ENCODE results near the gene PPP2R5D. TPM values are rescaled to one million over a fixed set of nuclear protein-coding genes. Genes with fewer than 3 reads are reported as not detected.
"Not testable (repeated sequence)": the region's sequence is repeated elsewhere in the genome, so short reads cannot be mapped to it uniquely, and the experiment has no call there.

Gene PPP2R5D
- total RNA-seq, 1 donor from 2014 or later = 31.1 TPM

- ATAC-seq (no peak), DNase-seq (ENCODE audit: low spot score) (no peak)
- intact Hi-C loops (cut with DNase I) = no loop called here
These were observed 32.6 kb downstream of the PPP2R5D start for GRCh38 chr6:43016943-43017334.

DNA sequence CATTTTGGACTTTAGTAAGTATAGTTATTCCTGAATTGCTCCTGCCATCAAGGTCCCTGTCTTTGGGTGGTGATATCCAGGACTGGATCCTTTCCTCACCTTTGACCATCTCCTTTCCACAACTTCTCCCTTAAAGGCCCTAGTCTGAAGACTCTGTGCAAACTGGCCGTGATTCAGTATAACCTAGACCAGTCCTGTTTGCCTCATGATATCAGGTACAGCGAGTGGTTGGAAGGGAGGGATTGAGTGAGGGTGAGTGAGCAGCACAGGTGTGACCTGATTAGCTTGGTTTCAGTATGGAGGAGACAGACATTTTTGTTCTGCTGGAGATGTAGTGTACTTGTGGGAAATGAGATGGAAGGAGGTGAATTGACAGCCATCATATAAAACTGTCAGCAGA lies 34.8 kb downstream of the PPP2R5D start:
- ATAC-seq (no peak), DNase-seq (ENCODE audit: low spot score) (no peak)
- intact Hi-C loops (cut with DNase I) = no loop called here

DNA sequence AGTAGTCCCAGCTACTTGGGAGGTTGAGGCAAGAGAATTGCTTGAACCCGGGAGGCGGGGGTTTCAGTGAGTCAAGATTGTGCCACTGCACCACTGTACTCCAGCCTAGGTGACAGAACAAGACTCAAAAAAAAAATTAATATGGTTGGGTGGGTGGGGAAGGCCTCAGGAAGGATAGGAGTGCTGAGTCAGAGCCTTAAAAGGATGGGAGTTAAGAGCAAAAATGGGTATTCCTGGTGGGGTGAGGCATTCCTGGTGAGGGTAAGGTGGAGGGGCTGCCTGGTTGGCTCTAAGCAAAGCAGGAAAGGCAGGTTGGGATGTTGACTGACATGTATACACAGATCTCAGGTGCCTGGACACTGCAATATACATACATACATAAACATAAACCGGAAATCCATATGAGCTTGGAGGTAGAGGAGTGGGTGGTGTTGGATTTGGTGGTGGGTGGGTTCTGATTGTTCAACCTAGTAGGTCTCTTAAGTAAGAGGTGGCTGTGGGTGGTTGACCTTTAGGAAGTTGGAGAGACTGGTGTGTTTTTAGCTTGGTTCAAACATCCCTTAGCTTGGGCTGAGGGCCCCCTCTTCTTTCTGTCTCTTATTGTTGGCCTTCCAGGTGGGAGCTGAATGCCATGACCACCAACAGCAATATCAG lies 35.8 kb downstream of the PPP2R5D start:
- ATAC-seq (no peak), DNase-seq (ENCODE audit: low spot score) (no peak)
- intact Hi-C loops (cut with DNase I) = loop anchor here (5.0 kb wide), 1 partner anchor 233 kb away; no protein-coding TSS in a partner anchor

DNA sequence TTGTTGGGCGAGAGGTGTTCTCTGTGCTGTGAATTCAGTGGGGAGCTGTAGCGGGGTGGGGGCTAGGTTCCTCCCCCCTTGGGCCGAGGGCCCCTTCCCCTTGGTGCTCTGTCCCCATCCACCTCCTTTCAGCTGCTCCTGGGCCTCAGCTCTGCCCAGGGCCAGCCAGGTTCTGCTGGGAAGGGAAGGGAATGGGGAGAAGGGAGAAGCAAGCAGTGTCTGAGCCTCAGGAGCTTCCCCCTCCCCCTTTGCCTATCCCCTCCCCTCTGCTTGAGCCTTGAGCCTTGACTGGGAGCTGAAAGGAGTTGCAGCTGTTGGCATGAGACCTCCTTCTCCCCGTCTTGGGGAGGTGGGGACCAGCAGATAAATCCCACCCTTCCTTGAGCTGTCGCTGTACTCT lies 36.5 kb downstream of the PPP2R5D start:
- intact Hi-C loops (cut with DNase I) = loop anchor here (5.0 kb wide), 1 partner anchor 234 kb away; no protein-coding TSS in a partner anchor
- no peak for DNase-seq (ENCODE audit: low spot score)
- peak; percentile 40 for ATAC-seq

DNA sequence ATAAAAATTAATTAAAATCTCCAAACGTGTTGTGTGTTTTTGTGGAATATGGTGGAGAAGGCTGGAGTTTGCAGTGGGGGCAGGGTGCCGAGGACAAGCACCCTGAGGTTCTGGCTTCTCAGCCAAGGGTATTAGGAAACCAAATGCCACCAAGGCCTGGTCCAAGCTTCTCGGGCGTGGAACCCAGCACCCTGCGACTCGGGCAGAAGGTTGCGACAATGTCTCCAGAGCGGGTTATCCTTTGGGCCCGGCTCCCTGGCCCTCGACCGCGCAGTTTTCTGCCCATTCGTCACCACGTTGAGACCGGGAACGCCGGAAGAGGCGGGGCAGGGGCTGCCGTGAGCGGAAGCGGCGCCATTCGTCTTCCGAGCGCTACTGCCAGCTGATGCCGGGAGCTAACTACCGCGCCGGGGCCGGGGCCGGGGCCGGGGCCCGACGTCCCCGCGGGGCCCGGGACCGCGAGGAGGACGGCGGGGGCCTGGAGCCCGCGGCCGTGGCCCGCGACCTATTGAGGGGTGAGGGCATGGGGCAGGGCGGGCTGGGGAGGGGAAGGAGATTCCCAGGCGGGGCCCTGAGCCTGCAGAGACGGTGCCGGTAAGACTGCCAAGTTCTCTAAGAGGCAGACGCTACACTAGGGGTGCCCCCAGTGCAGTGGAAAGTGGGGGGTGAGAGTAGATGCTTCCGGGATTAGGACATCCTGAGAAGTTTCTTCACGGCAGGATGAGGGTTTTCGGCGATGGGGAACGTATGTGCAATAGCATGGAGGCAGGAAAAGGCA lies 37.1 kb downstream of the PPP2R5D start, which contains the start of gene RRP36:
Gene RRP36 (plus strand): TSS at position 354 of the 778 bp plus-strand sequence. CDS start 32 bp downstream, at position 386.
- peak; percentile 91 for ATAC-seq
- intact Hi-C loops (cut with DNase I) = loop anchor here (5.0 kb wide), 1 partner anchor 234 kb away; no protein-coding TSS in a partner anchor
- peak; percentile 87 for DNase-seq (ENCODE audit: low spot score)

DNA sequence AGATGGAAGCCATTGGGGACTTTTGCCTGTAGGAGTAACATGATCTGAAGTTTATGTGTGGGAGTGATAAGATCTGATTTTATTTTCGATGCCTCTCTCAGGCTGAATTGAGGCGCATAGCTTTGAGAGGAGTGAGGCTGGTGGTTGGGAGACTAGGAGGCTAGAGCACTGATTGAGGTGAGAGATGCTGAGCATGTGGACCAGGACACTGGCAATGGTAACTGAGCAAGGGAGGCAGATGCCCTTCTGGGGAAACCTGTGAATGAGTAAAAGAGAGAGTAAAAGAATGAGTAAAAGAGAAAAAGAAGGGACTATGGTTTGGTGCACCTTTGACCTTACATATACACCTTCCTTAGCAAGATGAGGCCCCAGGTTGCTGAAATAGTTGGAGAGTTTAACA lies 40.1 kb downstream of the PPP2R5D start:
- intact Hi-C loops (cut with DNase I) = loop anchor here (5.0 kb wide), 1 partner anchor 237 kb away; no protein-coding TSS in a partner anchor
- ATAC-seq (no peak), DNase-seq (ENCODE audit: low spot score) (no peak)

- ATAC-seq = no peak
- intact Hi-C loops (cut with DNase I) = no loop called here
- DNase-seq (ENCODE audit: low spot score) = no peak
These were observed 42.0 kb downstream of the PPP2R5D start for GRCh38 chr6:43026365-43026764.

GRCh38 chr6:43029120-43029519 lies 44.8 kb downstream of the PPP2R5D start:
- DNase-seq (ENCODE audit: low spot score) = no peak
- intact Hi-C loops (cut with DNase I) = no loop called here
- ATAC-seq = no peak

DNA sequence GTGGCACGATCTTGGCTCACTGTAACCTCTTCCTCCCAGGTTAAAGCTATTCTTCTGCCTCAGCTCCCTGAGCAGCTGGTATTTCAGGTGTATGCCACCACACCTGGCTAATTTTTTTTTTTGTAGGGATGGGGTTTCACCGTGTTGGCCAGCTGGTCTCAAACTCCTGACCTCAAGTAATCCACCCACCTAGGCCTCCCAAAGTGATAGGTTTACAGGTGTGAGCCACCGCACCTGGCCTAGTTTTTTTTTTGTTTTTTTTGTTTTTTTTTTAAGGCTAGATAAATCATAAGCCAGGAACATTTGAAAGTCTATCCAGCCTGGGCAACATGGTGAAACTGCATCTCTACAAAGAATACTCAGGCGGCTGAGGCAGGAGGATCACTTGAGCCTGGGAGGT lies 48.0 kb downstream of the PPP2R5D start:
- intact Hi-C loops (cut with DNase I) = no loop called here
- ATAC-seq = no peak
- no peak for DNase-seq (ENCODE audit: low spot score)

DNA sequence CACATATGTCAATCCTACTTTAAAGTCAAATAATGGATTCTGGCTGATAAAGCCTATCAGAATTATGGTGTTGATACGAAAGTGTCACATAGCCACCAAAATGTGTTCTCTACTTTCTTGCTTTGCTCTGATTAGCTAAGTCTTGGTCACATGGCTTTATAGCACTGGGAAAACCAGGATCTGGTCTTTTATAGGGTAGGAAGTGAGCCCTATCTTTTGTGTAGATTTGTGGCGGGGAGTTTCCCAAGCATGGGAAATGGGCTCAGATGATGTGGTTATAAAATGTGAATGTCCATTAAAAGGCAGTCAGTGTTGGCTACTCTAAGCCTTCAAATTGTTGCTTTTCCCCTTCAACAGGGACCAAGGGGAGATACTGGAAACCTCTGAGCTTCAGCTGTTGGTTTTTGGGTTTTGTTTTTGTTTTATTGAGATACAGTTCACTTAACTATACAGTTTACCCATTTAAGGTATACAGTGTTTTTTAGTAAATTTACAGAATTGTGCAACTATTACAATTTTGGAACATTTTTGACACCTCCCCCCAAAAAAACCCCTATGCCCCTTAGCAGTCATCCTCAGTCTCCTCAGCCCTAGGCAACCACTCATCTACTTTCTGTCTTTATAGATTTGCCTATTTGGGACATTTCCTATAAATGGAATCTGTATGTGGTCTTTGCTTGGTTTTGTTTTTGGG lies 49.3 kb downstream of the PPP2R5D start:
- DNase-seq (ENCODE audit: low spot score) = no peak
- intact Hi-C loops (cut with DNase I) = no loop called here
- no peak for ATAC-seq

DNA sequence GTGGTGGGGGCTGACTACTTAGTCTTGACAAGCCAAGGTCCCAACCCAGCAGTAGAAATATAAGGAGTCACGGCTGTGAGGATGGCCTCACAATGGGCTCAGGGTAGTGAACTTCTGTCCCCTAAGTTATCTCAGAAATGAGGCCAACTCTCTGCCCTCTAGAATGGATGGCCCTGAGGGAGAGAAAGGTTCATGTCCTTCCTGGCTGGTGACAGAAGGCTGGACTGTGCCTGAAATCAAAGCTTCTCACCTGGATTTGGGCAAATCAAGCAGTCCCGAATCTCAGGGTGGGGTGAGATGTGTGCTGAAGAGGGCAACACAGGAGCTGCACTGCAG lies 49.8 kb downstream of the PPP2R5D start:
- intact Hi-C loops (cut with DNase I) = no loop called here
- DNase-seq (ENCODE audit: low spot score) = no peak
- no peak for ATAC-seq

DNA sequence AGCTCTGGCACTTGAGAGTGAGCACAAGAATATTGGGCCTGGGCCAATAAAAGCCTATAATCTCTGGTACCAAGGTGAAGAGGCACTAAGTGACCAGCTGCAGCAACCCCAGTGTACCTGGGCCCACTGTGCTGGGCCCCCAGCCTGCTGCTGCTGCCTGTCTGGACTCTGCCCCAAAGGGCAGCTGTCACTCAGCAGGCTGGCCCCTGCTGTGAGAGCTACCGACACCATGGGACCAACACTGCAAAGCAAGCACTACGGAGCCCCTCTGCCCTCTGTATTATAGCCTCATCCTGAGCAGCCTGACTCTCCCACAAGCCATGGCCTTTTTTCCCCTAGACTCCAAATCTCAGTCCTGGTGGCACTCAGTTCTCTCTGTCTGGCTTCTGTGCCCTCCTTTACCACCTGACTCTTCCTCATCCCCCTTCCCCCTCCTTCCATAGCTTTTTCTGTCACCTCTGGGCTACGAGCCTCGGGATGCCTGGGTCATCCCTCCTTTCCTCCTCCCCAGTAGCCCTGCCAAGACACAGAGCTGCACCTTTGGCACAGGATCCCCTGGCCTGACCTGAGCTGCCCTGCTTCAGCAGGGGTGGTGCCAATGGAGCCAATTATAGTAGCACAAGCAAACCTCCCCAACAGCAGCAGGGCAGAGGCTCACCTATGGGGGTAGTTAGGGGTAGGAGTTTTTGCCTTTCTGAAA lies 51.3 kb downstream of the PPP2R5D start:
- intact Hi-C loops (cut with DNase I) = no loop called here
- ATAC-seq (no peak), DNase-seq (ENCODE audit: low spot score) (no peak)

DNA sequence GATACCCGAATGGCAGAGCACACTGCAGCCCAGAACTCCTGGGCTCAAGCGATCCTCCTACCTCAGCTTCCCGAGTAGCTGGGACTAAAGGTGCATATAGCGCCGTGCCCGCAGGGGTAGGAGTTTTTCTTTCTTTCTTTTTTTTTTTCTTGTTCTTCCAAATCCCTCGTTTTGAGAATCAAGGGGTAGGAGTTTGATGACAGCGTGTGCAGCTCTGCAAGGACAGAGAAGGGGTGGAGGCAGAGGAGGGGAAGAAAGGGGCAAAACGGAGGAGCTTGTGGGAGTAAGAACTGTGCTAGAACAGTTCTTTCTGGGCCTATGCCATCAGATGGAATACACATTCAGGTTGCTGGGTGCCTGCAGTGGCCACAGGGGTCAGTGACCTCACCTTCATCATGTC lies 52.3 kb downstream of the PPP2R5D start:
- ATAC-seq = no peak
- no peak for DNase-seq (ENCODE audit: low spot score)
- intact Hi-C loops (cut with DNase I) = no loop called here

DNA sequence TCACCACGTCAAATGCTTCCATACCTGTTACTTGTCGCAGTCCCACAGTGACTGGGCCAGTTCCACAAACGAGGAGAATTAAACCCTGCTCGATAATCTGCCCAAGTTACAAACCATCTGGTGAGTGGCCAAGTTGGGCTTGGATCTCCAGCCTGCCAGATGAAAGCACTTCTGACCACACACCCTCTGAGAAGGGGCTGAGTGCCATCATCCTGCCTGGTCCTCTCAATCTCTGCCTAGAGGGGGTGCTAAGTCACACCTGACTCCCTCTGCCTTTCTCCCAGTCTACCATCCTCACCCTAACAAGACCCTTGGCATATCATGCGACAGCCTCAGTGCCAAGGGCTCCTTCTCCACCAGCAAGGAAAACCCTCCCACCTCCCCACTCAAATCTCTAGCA lies 52.8 kb downstream of the PPP2R5D start:
- no peak for ATAC-seq

GRCh38 chr6:43037706-43038105 lies 53.3 kb downstream of the PPP2R5D start:
- no peak for DNase-seq (ENCODE audit: low spot score)
- ATAC-seq = no peak
- intact Hi-C loops (cut with DNase I) = no loop called here

More for the DNA sequence above, 52.8 kb downstream of the PPP2R5D start:
- DNase-seq (ENCODE audit: low spot score) = no peak
- intact Hi-C loops (cut with DNase I) = no loop called here

- no peak for DNase-seq (ENCODE audit: low spot score)
- no peak for ATAC-seq
- intact Hi-C loops (cut with DNase I) = no loop called here
These were observed 54.4 kb downstream of the PPP2R5D start for GRCh38 chr6:43038727-43039126.

- no peak for DNase-seq (ENCODE audit: low spot score)
- ATAC-seq = no peak
These were observed 56.3 kb downstream of the PPP2R5D start for GRCh38 chr6:43040542-43041257.

DNA sequence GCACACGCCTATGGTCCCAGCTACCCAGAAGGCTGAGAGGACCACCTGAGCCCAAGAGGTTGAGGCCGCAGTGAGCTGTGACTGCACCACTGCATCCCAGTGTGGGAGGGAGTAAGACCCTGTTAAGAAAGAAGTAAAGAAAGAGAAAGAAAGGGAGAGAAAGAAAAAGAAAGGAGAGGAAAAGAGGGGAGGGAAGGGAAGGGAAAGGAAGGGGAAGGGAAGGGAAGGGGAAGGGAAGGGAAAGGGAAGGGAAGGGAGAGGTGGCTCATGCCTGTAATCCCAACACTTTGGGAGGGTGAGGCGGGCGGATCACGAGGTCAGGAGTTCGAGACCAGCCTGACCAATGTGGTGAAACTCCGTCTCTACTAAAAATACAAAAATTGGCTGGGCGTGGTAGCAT lies 57.1 kb downstream of the PPP2R5D start:
- intact Hi-C loops (cut with DNase I); ATAC-seq; DNase-seq (ENCODE audit: low spot score): not testable (repeated sequence)

More at GRCh38 chr6:43040542-43041257, 56.3 kb downstream of the PPP2R5D start:
- intact Hi-C loops (cut with DNase I) = no loop called here

DNA sequence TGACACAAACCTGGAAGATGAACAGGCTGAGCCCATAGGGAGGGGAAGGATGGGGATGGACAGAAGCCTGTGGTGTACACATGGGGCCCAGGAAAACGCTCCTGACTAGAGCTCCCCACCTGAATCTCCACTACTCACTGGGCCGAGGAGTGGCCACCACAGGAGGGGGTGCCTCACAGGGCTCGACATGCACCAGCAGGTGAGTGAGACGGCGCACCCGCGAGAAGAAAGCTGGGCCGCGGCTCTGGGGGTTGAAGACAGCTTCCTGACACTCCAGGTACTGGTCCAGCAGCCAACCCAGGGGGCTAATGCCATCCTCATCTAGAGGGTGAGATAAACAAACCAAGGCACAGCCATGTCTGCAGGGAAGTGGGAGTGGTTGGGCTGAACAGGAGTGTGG lies 58.9 kb downstream of the PPP2R5D start:
- ATAC-seq (no peak), DNase-seq (ENCODE audit: low spot score) (no peak)
- intact Hi-C loops (cut with DNase I) = no loop called here

All from sciatic nerve (tissue), 2 donors.